K562 (cell line): ENCODE measurements around the gene COG7. TPM values are rescaled to one million over a fixed set of nuclear protein-coding genes. Genes with fewer than 3 reads are reported as not detected.

Source experiments
- ATAC-seq: fragments of 200-7000 bp; cut with Tn5 transposase; 3 replicates; pipeline ENCODE4 v1.9.1; 2020; ENCODE audit warnings: moderate library complexity
- BruUV-seq: library from RNA; stranded (reverse); fragments of 400-500 nt; replicated peaks from 2 replicates; lab custom pipeline; 2021; lab: Mats Ljungman, UMichigan
- CTCF ChIA-PET: fragments of 300-600 bp; formaldehyde crosslinking; extraction: SDS; loops from one replicate; lab custom pipeline; 2021; ENCODE audit warnings: low intra/inter-chr PET ratio; lab: Yijun Ruan, JAX
- POLR2A ChIA-PET: fragments of 300-600, 350-650 bp; sonication (Branson Sonifier 250); formaldehyde crosslinking; extraction: SDS; loops from one replicate; lab custom pipeline; 2021; ENCODE audit warnings: antibody characterized with exemption, inconsistent platforms; lab: Yijun Ruan, JAX
- DNase-seq, 4 experiments: peaks; one replicate each; pipeline versions ENCODE4 v3.0.0 to v3.0.0-alpha.2; 2011 to 2018; ENCODE audit warnings: low spot score in 3 of 4, mixed read lengths in 3 of 4; ENCODE audit errors: extremely low read depth in 1 of 4
- FAIRE-seq: peaks from 2 replicates; lab custom pipeline; 2011; peaks lifted over from hg19 to GRCh38; lab: Jason Lieb, UNC
- H2AFZ ChIP-seq: 2 replicates; pipeline ENCODE4 v1.6.0; 2011; ENCODE audit warnings: low read depth, low read length, control low read depth, inconsistent platforms
- H3K27ac ChIP-seq: fragments of 200-600 bp; 3 replicates; pipeline ENCODE4 v1.8.0; 2011; ENCODE audit warnings: low read depth, mild to moderate bottlenecking, control low read depth, inconsistent platforms, low read length, moderate library complexity, mixed read lengths; ENCODE audit errors: extremely low read depth
- H3K27me3 ChIP-seq, 2 experiments: fragments of 300-600 bp in 1 of 2; 2 replicates in 1 of 2; 3 replicates in 1 of 2; pipeline versions ENCODE4 v1.6.0 to v1.8.0; 2011; ENCODE audit warnings: inconsistent platforms in 2 of 2, low read length in 2 of 2, mild to moderate bottlenecking in 1 of 2, mixed read lengths in 1 of 2, moderate library complexity in 1 of 2; ENCODE audit not compliant: control insufficient read depth in 2 of 2, insufficient read depth in 2 of 2
- H3K36me3 ChIP-seq: fragments of 300-600 bp; 3 replicates; pipeline ENCODE4 v1.8.0; 2011; ENCODE audit warnings: mild to moderate bottlenecking, low read length, inconsistent platforms; ENCODE audit not compliant: control insufficient read depth, insufficient read depth
- H3K4me1 ChIP-seq, 2 experiments: fragments of 200-600 bp in 1 of 2; replicated peaks in 1 of 2; 2 replicates in 1 of 2; 3 replicates in 1 of 2; pipeline versions ENCODE4 v1.5.1 to v1.8.0; 2011; ENCODE audit warnings: inconsistent platforms in 2 of 2, low read length in 2 of 2, mild to moderate bottlenecking in 1 of 2, mixed read lengths in 1 of 2, moderate library complexity in 1 of 2; ENCODE audit not compliant: control insufficient read depth in 2 of 2, insufficient read depth in 2 of 2
- H3K4me2 ChIP-seq: 2 replicates; pipeline ENCODE4 v1.6.1; 2011; ENCODE audit warnings: low read length, control low read depth, inconsistent platforms, mixed read lengths; ENCODE audit not compliant: insufficient read depth
- H3K4me3 ChIP-seq: fragments of 200-600 bp; sonication (generic), shearing (Covaris generic); 2 replicates; pipeline ENCODE4 v1.5.1; 2016; ENCODE audit warnings: control low read depth, inconsistent platforms
- H3K79me2 ChIP-seq: fragments of 200-600 bp; 3 replicates; pipeline ENCODE4 v1.8.0; 2011; ENCODE audit warnings: low read length, inconsistent platforms; ENCODE audit not compliant: control insufficient read depth, insufficient read depth
- H3K9ac ChIP-seq, 2 experiments: 2 replicates each; pipeline versions ENCODE4 v1.6.0 to v1.6.1; 2011; ENCODE audit warnings: low read depth in 2 of 2, low read length in 2 of 2, control low read depth in 1 of 2, inconsistent platforms in 1 of 2, mild to moderate bottlenecking in 1 of 2, mixed read lengths in 1 of 2; ENCODE audit not compliant: insufficient read depth in 1 of 2
- H3K9me1 ChIP-seq: one replicate; pipeline ENCODE4 v1.6.0; 2011; ENCODE audit warnings: inconsistent platforms, mild to moderate bottlenecking, low read length, moderate library complexity; ENCODE audit not compliant: control insufficient read depth, insufficient read depth
- H3K9me3 ChIP-seq: replicated peaks from 2 replicates; pipeline ENCODE4 v1.5.1; 2011; ENCODE audit warnings: low read depth, low read length, inconsistent platforms; ENCODE audit not compliant: control insufficient read depth, insufficient read depth
- H4K20me1 ChIP-seq: replicated peaks from 2 replicates; pipeline ENCODE4 v1.6.1; 2011; ENCODE audit warnings: low read length, inconsistent platforms, mixed read lengths; ENCODE audit not compliant: control insufficient read depth, insufficient read depth
- ADNP ChIP-seq: fragments of 200-800 bp; sonication (Bioruptor generic); IDR thresholded peaks from 2 replicates; pipeline ENCODE4 v1.6.1; 2016; ENCODE audit warnings: missing genetic modification characterization, missing compliant biosample characterization
- EGR1 ChIP-seq: fragments of 450-650 bp; conservative IDR thresholded peaks from 2 replicates; pipeline ENCODE4 v1.6.1; 2017; ENCODE audit warnings: mild to moderate bottlenecking
- GATAD2A ChIP-seq: fragments of 450-650 bp; IDR thresholded peaks from 2 replicates; pipeline ENCODE4 v1.6.1; 2017
- NCOR1 ChIP-seq: fragments of 450-650 bp; IDR thresholded peaks from 2 replicates; pipeline ENCODE4 v1.6.1; 2016; ENCODE audit warnings: mild to moderate bottlenecking, moderate library complexity
- NFXL1 ChIP-seq: fragments of 450-650 bp; formaldehyde crosslinking; IDR thresholded peaks from 2 replicates; pipeline ENCODE4 v1.4.0; 2021; ENCODE audit warnings: mild to moderate bottlenecking
- RBM34 ChIP-seq: fragments of 200-400 bp; formaldehyde crosslinking; IDR thresholded peaks from 2 replicates; pipeline ENCODE4 v1.6.1; 2018; ENCODE audit warnings: low read length, borderline replicate concordance; ENCODE audit not compliant: insufficient read depth
- SREBF2 ChIP-seq: sonication (generic); formaldehyde crosslinking; IDR thresholded peaks from 2 replicates; pipeline ENCODE4 v1.4.0; 2020; ENCODE audit warnings: mild to moderate bottlenecking, missing genetic modification reagents
- WGBS: fragments of 100-300 bp; shearing (Covaris generic); methylation state at CpG from one replicate; pipeline ENCODE4 v1.1.6; 2016; ENCODE audit warnings: low coverage, mixed read lengths; ENCODE audit not compliant: insufficient coverage; ENCODE audit errors: missing lambda C conversion rate; 5-methylcytosine and 5-hydroxymethylcytosine counted together
- in situ Hi-C: fragments of 300-500 bp; cut with MboI; formaldehyde crosslinking; loops from 4 replicates; pipeline ENCODE4 v1.15.0; 2018; ENCODE audit warnings: inconsistent platforms, mixed read lengths
- intact Hi-C: fragments of 100-400 bp; cut with micrococcal nuclease; formaldehyde crosslinking; loops from 2 replicates; pipeline ENCODE4 v1.14.2; 2022
- polyA plus RNA-seq, 8 experiments: library from polyadenylated mRNA; depleted of rRNA in 4 of 8; stranded (reverse) in 5 of 8; unstranded in 3 of 8; fragments of >200 nt; fragmentation: Nextera tagmentation in 2 of 8; fragmentation: Illumina TruSeq in 1 of 8; extraction: Ambion mirVana in 2 of 8; extraction: Trizol in 1 of 8; gene quantifications; 2 replicates each; pipeline versions ENCODE4 v1.2.1 to v1.2.3, GENCODE V29; 2011 to 2014; ENCODE audit warnings: inconsistent platforms in 1 of 8, missing spikeins in 1 of 8
- total RNA-seq, 7 experiments: library from RNA; depleted of rRNA in 6 of 7; stranded (reverse); fragments of >200 nt in 6 of 7; fragmentation: Illumina TruSeq in 2 of 7; extraction: Trizol in 2 of 7; gene quantifications; 2 replicates each; pipeline versions ENCODE4 v1.2.1 to v1.2.3, GENCODE V29; 2011 to 2021; ENCODE audit warnings: low replicate concordance in 1 of 7
- TF ChIP-seq, protein P1 (sequence below), 2 experiments: fragments of 450-650 bp; conservative IDR thresholded peaks; 2 replicates each; pipeline ENCODE4 v1.6.1; 2017; ENCODE audit warnings: mild to moderate bottlenecking in 2 of 2, moderate library complexity in 2 of 2
- TF ChIP-seq, protein P2 (sequence below): IDR thresholded peaks from 2 replicates; pipeline ENCODE4 v1.6.1; 2012; ENCODE audit warnings: low read depth, low read length, improper control_type of control experiment, borderline replicate concordance
- TF ChIP-seq, protein P3 (sequence below): sonication (generic); formaldehyde crosslinking; IDR thresholded peaks from 2 replicates; pipeline ENCODE4 v1.8.1; 2023; ENCODE audit warnings: missing genetic modification reagents, mild to moderate bottlenecking, borderline replicate concordance

The COG7 gene
- total and polyA plus RNA-seq, 9 of the 15 experiments (the other 6 are each of a cell fraction or from before 2014, with no cell fraction given), result 3.8 to 17.6 (median 13.4) TPM

DNA sequence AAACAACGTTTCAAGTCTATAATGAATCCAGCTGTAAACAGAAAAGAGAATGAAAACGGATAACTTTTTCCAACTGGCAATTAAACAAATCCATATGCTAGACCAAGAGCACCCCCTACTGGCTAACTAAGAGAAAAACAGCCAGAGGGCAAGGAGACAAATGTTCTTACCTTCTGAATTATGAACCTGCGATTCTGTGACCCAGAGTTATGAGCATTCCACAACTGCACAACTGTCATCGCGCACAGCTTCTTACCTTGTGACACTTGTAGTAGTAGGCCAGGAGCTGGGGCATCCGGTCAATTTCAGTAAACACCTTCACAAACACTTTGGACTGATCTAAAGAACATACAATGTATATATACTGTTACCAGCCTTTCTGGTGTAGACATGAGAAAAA is 18.6 kb downstream of the COG7 start (continued):
- TF ChIP-seq, protein P1, sequence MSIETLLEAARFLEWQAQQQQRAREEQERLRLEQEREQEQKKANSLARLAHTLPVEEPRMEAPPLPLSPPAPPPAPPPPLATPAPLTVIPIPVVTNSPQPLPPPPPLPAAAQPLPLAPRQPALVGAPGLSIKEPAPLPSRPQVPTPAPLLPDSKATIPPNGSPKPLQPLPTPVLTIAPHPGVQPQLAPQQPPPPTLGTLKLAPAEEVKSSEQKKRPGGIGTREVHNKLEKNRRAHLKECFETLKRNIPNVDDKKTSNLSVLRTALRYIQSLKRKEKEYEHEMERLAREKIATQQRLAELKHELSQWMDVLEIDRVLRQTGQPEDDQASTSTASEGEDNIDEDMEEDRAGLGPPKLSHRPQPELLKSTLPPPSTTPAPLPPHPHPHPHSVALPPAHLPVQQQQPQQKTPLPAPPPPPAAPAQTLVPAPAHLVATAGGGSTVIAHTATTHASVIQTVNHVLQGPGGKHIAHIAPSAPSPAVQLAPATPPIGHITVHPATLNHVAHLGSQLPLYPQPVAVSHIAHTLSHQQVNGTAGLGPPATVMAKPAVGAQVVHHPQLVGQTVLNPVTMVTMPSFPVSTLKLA (conservative IDR thresholded peaks at IDR 0.05), result 0 out of 4 replicates have a peak, but pooled peaks of 1 of the 2 experiments have one; percentile 13
- TF ChIP-seq, protein P2, sequence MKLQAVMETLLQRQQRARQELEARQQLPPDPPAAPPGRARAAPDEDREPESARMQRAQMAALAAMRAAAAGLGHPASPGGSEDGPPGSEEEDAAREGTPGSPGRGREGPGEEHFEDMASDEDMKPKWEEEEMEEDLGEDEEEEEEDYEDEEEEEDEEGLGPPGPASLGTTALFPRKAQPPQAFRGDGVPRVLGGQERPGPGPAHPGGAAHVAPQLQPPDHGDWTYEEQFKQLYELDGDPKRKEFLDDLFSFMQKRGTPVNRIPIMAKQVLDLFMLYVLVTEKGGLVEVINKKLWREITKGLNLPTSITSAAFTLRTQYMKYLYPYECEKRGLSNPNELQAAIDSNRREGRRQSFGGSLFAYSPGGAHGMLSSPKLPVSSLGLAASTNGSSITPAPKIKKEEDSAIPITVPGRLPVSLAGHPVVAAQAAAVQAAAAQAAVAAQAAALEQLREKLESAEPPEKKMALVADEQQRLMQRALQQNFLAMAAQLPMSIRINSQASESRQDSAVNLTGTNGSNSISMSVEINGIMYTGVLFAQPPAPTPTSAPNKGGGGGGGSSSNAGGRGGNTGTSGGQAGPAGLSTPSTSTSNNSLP, result 0 out of 2 replicates have a peak, but pooled peaks have one; percentile 14

DNA sequence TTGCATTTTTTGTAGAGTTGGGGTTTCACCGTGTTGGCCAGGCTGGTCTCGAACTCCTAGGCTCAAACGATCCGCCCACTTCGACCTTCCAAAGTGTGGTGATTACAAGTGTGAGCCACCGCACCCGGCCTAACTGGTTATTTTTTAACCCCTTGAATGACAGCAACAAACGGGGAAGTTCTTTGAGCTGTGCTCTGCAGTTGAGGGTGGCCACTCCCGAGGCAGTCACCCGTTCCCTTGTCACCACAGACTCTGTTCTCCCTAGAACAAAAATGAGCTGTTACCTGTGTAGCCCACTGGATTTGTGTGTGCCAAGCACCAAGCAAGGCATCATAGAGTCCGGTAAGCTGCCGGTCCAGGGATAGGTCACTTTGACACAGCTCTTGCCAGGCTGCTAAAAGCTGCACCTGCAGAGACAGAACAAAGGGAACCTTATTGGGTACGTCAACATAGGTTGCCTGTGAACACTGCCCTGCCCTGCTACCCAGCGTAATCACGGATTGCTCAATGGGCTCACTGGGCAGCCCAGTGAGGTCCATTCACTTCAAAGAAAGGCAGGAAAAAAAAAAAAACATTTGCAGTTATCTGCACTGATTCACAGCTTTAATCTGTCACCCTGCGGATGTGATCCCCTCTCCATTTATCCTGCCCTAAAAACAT is 19.6 kb downstream of the COG7 start:
- Histone ChIP-seq H3K79me2 (0 out of 3 replicates have a peak, but pooled peaks cover 2% of the 10 kb centered on the region), H3K27me3 (no peaks in the 10 kb centered on the region), H3K4me2 (no peak overlapping the region), H3K4me1 (peaks cover 10 to 18% of the 10 kb centered on the region in 2 experiments; a peak in 4 of 5 replicates), H3K27ac (no peak overlapping the region), H2AFZ (no peak overlapping the region), H3K36me3 (peaks cover 52% of the 10 kb centered on the region), H3K9ac (no peak overlapping the region), H3K9me3 (no peaks in the 10 kb centered on the region), H3K9me1 (no peaks in the 10 kb centered on the region), H3K4me3 (no peak overlapping the region), H4K20me1 (0 out of 2 replicates have a peak, but pooled peaks cover 5% of the 10 kb centered on the region)
- intact Hi-C loops (loop anchor here (10.0 kb wide), 1 partner anchor 121 kb away; the partner anchor contains the start of genes EARS2 and UBFD1), in situ Hi-C loops (loop anchor here (10.0 kb wide), 1 partner anchor 249 kb away; the partner anchor contains the start of gene SCNN1G)
- POLR2A ChIA-PET, result interaction anchor here (0.6 kb wide), 1 partner anchor 11 kb away, joined by 3 read pairs; no protein-coding TSS in a partner anchor
- CTCF ChIA-PET, result interaction anchor here (0.6 to 3.4 kb wide), 2 partner anchors 251 to 539 kb away, joined by 3 to 21 read pairs; partner anchors contain the start of gene SCNN1G
- DNase-seq (no peak), ATAC-seq (no peak), FAIRE-seq (no peak)
- 84% methylated on average over 15 of the region's 16 CpGs for WGBS
- no TSS peak for BruUV-seq
- TF ChIP-seq RBM34, result no peak
- no peak for TF ChIP-seq ADNP (tag)
- no peak for TF ChIP-seq NFXL1 (CRISPR knock-in tag)
- no peak for TF ChIP-seq SREBF2 (CRISPR knock-in tag)
- TF ChIP-seq NCOR1, result no peak
- TF ChIP-seq, protein P3, sequence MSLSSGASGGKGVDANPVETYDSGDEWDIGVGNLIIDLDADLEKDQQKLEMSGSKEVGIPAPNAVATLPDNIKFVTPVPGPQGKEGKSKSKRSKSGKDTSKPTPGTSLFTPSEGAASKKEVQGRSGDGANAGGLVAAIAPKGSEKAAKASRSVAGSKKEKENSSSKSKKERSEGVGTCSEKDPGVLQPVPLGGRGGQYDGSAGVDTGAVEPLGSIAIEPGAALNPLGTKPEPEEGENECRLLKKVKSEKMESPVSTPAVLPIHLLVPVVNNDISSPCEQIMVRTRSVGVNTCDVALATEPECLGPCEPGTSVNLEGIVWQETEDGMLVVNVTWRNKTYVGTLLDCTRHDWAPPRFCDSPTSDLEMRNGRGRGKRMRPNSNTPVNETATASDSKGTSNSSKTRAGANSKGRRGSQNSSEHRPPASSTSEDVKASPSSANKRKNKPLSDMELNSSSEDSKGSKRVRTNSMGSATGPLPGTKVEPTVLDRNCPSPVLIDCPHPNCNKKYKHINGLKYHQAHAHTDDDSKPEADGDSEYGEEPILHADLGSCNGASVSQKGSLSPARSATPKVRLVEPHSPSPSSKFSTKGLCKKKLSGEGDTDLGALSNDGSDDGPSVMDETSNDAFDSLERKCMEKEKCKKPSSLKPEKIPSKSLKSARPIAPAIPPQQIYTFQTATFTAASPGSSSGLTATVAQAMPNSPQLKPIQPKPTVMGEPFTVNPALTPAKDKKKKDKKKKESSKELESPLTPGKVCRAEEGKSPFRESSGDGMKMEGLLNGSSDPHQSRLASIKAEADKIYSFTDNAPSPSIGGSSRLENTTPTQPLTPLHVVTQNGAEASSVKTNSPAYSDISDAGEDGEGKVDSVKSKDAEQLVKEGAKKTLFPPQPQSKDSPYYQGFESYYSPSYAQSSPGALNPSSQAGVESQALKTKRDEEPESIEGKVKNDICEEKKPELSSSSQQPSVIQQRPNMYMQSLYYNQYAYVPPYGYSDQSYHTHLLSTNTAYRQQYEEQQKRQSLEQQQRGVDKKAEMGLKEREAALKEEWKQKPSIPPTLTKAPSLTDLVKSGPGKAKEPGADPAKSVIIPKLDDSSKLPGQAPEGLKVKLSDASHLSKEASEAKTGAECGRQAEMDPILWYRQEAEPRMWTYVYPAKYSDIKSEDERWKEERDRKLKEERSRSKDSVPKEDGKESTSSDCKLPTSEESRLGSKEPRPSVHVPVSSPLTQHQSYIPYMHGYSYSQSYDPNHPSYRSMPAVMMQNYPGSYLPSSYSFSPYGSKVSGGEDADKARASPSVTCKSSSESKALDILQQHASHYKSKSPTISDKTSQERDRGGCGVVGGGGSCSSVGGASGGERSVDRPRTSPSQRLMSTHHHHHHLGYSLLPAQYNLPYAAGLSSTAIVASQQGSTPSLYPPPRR (CRISPR knock-in tag), result no peak
- TF ChIP-seq EGR1, result no peak
- TF ChIP-seq GATAD2A, result no peak
